ENCODE results near the gene DSG3.

The DSG3 gene, protein sequence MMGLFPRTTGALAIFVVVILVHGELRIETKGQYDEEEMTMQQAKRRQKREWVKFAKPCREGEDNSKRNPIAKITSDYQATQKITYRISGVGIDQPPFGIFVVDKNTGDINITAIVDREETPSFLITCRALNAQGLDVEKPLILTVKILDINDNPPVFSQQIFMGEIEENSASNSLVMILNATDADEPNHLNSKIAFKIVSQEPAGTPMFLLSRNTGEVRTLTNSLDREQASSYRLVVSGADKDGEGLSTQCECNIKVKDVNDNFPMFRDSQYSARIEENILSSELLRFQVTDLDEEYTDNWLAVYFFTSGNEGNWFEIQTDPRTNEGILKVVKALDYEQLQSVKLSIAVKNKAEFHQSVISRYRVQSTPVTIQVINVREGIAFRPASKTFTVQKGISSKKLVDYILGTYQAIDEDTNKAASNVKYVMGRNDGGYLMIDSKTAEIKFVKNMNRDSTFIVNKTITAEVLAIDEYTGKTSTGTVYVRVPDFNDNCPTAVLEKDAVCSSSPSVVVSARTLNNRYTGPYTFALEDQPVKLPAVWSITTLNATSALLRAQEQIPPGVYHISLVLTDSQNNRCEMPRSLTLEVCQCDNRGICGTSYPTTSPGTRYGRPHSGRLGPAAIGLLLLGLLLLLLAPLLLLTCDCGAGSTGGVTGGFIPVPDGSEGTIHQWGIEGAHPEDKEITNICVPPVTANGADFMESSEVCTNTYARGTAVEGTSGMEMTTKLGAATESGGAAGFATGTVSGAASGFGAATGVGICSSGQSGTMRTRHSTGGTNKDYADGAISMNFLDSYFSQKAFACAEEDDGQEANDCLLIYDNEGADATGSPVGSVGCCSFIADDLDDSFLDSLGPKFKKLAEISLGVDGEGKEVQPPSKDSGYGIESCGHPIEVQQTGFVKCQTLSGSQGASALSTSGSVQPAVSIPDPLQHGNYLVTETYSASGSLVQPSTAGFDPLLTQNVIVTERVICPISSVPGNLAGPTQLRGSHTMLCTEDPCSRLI

DNA sequence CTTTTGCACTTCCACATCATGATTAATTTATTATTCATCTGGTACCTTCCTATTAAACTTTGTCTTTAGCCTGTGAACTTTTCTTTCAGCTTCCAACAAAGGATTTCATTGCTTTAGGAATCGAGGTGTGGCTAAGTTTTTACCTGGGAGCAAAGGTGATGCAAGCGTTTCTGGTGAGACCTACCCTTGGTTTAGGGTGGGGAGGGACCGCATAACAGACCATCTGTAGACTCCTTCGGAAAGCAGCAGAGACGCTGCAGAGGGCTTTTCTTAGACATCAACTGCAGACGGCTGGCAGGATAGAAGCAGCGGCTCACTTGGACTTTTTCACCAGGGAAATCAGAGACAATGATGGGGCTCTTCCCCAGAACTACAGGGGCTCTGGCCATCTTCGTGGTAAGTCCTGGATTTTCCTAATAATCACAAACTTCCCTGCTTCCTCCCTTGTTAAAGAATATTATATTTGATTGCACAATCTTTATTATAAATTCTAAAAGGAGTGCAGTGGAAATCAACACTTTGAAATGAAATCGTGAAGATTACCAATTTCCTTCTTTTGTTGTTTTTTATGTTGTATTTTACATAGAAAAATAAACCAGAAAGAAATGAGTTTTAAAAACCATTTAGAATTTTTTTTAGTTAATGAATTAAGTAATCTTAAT lies at the start of gene DSG3:
DSG3 (plus strand) TSS at position 212 of the 662 bp plus-strand sequence; CDS start at position 349, 137 bp downstream.
- Mint-ChIP-seq H3K4me3 (no peak within 1 kb of the TSS), H3K9me3 (no peaks in the 10 kb centered on the region), H3K27me3 (no peaks in the 10 kb centered on the region), H3K27ac (no peak within 1 kb of the TSS), H3K4me1 (no peaks in the 10 kb centered on the region), H3K36me3 (no peaks in the 10 kb centered on the region)
- DNase-seq (ENCODE audit: low spot score in 2 of 2) = no peak
- ATAC-seq (ENCODE audit: low read depth) = no peak

DNA sequence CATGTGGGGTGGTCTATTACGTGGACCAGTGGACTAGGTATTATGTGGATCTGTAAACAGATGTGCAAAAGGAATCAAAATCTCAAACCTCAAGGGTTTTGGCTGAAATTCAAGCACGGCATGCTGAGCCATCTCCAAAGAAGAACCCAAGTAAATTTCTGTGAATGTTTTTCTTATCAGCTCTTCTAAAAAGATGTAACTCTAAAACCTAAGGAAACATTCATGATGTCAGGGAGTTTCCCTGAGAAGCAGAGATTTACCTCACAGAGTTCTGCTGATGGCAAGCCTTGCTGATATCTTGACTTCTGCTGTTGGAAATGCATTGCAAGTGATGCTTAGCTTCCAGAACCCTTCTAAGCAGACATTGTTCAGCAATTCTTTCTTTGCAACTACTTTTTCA lies 49.4 kb upstream of the DSG3 start:
- Mint-ChIP-seq H3K4me3 (no peak overlapping the region), H3K4me1 (no peaks in the 10 kb centered on the region), H3K27ac (no peak overlapping the region), H3K36me3 (no peaks in the 10 kb centered on the region), H3K9me3 (no peaks in the 10 kb centered on the region), H3K27me3 (no peaks in the 10 kb centered on the region)
- DNase-seq (ENCODE audit: low spot score in 2 of 2) = no peak
- ATAC-seq (ENCODE audit: low read depth) = no peak

DNA sequence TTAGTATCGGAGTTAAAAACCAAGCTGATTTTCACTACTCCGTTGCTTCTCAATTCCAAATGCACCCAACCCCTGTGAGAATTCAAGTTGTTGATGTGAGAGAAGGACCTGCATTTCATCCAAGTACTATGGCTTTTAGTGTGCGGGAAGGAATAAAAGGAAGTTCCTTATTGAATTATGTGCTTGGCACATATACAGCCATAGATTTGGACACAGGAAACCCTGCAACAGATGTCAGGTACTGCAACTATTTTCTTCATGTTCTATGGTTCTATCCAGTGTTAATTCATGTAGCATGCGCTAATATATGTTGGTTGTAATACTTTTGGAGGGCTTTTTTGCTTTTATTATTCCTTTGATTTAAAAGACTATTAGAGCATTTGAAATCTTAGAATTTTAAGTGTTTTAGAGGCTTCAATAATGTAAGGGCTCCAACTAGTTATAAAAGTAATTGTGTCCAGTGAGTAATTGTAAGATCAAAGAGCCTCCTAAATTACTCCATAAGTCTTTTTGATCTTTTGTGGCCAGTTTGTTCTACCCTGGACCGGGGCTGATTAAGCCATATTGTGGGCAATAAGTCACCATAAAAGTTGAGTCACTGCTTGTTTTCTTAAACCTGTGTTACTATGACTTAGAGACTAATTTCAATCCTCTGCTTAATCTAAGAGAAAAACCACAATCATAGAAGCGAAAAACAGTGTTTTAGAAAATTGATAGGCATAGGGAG lies 48.1 kb upstream of the DSG3 start:
- no peaks in the 10 kb centered on the region for H3K27me3 Mint-ChIP-seq
- H3K4me1 Mint-ChIP-seq = no peaks in the 10 kb centered on the region
- H3K4me3 Mint-ChIP-seq = no peak overlapping the region
- no peak for ATAC-seq (ENCODE audit: low read depth)
- H3K36me3 Mint-ChIP-seq = no peaks in the 10 kb centered on the region
- H3K9me3 Mint-ChIP-seq = no peaks in the 10 kb centered on the region
- no peak overlapping the region for H3K27ac Mint-ChIP-seq
- no peak for DNase-seq (ENCODE audit: low spot score in 2 of 2)

DNA sequence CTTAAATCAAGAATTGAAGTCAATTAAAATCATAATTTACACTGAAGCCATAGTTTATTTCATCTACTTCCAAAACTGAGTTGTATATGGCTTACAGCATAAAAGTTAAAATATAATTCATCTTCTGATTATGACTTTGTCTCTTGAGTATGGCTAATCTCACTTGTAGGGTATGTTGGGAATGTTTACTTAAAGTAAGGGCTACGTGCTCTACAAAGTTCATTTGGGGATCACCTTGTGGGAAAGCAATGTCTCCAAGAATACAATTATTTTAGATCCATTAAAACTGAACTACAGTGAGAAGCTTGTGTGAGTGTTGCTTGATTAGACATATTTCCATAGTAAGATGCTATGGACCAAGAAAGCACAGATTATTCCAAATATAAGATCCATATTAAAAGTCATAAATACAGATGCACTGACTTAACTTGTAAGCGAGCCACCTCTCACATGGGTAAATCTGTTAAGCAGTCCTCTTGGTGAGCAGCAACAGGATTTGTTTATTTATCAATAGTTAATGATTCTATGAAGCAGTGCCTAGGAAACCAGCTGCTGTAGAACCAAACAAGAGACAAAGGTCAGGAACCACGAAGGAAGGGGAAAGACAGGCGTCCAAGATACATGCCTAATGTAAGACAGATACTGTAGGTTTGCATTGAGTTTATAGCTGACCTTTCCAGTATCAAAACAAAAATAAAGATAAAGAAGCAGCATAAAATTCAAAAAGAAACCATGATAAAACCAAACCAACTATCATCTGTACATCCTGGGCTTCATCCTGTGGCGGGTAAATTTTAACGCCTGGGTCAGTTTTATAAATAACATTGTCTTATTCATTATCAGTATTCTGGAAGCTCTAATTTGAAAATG lies 46.1 kb upstream of the DSG3 start:
- no peaks in the 10 kb centered on the region for H3K27me3 Mint-ChIP-seq
- H3K36me3 Mint-ChIP-seq = no peaks in the 10 kb centered on the region
- no peaks in the 10 kb centered on the region for H3K4me1 Mint-ChIP-seq
- H3K27ac Mint-ChIP-seq = no peak overlapping the region
- H3K9me3 Mint-ChIP-seq = no peaks in the 10 kb centered on the region
- no peak for DNase-seq (ENCODE audit: low spot score in 2 of 2)
- no peak overlapping the region for H3K4me3 Mint-ChIP-seq
- no peak for ATAC-seq (ENCODE audit: low read depth)

DNA sequence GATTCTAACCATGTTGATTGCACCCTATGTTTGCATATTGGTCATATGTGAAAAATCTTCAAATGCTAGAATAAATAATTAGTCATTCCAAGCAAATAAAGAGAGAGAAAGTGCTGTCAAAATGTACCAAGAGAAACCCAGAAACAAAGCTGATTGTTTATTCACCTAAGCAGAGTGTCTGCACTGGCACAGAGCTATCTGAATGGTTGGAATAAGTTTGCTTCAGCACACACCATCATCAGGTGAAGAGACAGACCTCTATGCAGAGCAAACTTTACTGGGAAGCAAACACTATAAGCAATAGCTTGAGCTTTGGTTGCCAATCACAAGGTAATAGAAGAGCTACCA lies 45.5 kb upstream of the DSG3 start:
- Mint-ChIP-seq H3K9me3 (no peaks in the 10 kb centered on the region), H3K4me1 (no peaks in the 10 kb centered on the region), H3K36me3 (no peaks in the 10 kb centered on the region), H3K4me3 (no peak overlapping the region), H3K27ac (no peak overlapping the region), H3K27me3 (no peaks in the 10 kb centered on the region)
- ATAC-seq (ENCODE audit: low read depth) = no peak
- DNase-seq (ENCODE audit: low spot score in 2 of 2) = no peak

DNA sequence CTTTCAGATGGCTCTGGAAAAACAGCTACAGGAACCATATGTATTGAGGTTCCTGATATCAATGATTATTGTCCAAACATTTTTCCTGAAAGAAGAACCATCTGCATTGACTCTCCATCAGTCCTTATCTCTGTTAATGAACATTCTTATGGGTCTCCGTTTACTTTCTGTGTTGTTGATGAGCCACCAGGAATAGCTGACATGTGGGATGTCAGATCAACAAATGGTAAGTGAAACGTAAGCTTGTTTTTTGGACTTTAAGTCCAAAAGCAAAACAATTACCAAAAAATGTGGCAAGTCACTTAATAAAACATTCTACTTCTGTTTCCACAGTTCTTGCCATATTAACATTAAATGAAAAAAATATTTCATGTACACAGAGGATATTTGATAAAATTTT lies 44.1 kb upstream of the DSG3 start:
- Mint-ChIP-seq H3K27me3 (no peaks in the 10 kb centered on the region), H3K4me1 (no peaks in the 10 kb centered on the region), H3K4me3 (no peak overlapping the region), H3K27ac (no peak overlapping the region), H3K36me3 (no peaks in the 10 kb centered on the region), H3K9me3 (no peaks in the 10 kb centered on the region)
- ATAC-seq (ENCODE audit: low read depth) (no peak), DNase-seq (ENCODE audit: low spot score in 2 of 2) (no peak)

DNA sequence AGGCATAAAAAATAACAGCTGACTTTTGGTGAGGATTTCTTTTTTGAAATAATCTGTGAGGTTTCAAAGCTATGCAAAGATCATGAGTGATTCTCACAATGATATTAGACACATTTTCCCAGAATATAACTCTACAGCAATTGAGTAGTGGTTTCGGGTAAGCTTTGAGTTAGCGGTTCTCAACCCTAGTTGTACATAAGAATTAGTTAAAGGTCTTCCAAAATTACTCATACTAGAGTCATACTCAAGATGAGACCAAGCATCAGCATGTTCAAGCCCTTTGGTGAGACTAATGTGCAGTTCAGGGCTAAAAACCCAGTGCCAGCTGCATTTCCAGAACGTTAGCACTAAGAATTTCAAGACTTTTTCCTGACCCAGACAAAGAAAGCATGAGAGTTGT lies 39.9 kb upstream of the DSG3 start:
- Mint-ChIP-seq H3K27ac (no peak overlapping the region), H3K4me1 (no peaks in the 10 kb centered on the region), H3K9me3 (peaks cover 3% of the 10 kb centered on the region), H3K27me3 (no peaks in the 10 kb centered on the region), H3K36me3 (no peaks in the 10 kb centered on the region), H3K4me3 (no peak overlapping the region)
- ATAC-seq (ENCODE audit: low read depth) (no peak), DNase-seq (ENCODE audit: low spot score in 2 of 2) (no peak)

DNA sequence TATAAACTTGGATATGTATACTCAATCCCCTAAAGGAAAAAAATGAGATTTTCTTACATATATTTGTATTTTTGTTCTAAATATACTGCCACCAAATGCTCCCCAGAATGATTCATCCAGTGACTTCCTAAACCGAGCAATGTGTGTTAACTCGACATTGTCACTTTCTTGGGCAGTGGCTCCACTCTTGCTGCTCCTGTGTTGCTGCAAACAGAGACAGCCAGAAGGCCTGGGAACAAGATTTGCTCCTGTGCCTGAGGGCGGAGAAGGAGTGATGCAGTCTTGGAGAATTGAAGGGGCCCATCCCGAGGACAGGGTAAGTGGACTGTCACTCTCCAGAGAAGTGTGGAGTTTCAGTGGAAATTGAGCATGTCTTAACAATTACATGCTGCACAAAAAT lies 38.3 kb upstream of the DSG3 start:
- no peak overlapping the region for H3K4me3 Mint-ChIP-seq
- H3K27ac Mint-ChIP-seq = no peak overlapping the region
- no peaks in the 10 kb centered on the region for H3K27me3 Mint-ChIP-seq
- DNase-seq (ENCODE audit: low spot score in 2 of 2) (no peak), ATAC-seq (ENCODE audit: low read depth) (no peak)
- H3K36me3 Mint-ChIP-seq = no peaks in the 10 kb centered on the region
- peaks cover 3% of the 10 kb centered on the region for H3K9me3 Mint-ChIP-seq
- H3K4me1 Mint-ChIP-seq = no peaks in the 10 kb centered on the region

DNA sequence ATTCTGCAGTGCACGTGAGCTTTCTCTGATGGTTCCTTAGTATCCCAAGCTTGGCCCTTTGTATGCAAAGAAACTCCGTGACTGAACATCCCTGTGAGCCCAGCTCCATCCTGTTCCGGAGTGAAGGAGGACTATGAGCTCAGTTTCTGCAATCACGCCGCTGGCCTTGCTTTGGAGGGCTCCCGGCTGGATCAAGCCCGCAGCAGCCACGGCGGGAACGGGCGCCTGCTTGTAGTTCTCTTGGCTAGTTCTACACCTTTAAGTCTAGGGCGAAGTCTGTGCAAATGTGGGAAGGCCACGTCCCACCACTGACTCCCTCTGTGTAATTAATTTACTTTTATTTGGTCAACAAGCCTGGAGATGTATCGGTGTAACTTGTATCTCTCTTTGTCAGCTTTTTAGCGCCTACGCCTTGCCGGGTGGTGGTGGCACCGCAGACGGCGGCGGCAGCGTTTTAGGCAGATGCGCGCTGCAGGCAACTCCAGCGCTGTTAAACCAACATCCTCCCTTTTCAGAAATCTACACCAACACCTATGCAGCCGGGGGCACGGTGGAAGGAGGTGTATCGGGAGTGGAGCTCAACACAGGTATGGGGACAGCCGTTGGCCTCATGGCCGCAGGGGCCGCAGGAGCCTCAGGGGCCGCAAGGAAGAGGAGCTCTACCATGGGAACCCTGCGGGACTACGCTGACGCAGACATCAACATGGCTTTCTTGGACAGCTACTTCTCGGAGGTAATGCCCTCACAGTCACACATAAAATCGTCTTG lies 36.6 kb upstream of the DSG3 start:
- no peaks in the 10 kb centered on the region for H3K36me3 Mint-ChIP-seq

DNA sequence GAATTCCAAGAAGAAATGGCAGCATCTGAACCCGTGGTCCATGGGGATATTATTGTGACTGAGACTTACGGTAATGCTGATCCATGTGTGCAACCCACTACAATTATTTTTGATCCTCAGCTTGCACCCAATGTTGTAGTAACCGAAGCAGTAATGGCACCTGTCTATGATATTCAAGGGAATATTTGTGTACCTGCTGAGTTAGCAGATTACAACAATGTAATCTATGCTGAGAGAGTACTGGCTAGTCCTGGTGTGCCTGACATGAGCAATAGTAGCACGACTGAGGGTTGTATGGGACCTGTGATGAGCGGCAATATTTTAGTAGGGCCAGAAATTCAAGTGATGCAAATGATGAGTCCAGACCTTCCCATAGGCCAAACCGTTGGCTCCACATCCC lies 34.4 kb upstream of the DSG3 start:
- ATAC-seq (ENCODE audit: low read depth) (no peak), DNase-seq (ENCODE audit: low spot score in 2 of 2) (no peak)
- Mint-ChIP-seq H3K4me3 (no peak overlapping the region), H3K36me3 (no peaks in the 10 kb centered on the region), H3K4me1 (no peaks in the 10 kb centered on the region), H3K27ac (no peak overlapping the region), H3K9me3 (peaks cover 5% of the 10 kb centered on the region), H3K27me3 (no peaks in the 10 kb centered on the region)

More for the DNA sequence above, 36.6 kb upstream of the DSG3 start:
- peaks cover 3% of the 10 kb centered on the region for H3K9me3 Mint-ChIP-seq
- DNase-seq (ENCODE audit: low spot score in 2 of 2) (no peak), ATAC-seq (ENCODE audit: low read depth) (no peak)
- H3K27me3 Mint-ChIP-seq = no peaks in the 10 kb centered on the region
- no peaks in the 10 kb centered on the region for H3K4me1 Mint-ChIP-seq
- no peak overlapping the region for H3K27ac Mint-ChIP-seq
- no peak overlapping the region for H3K4me3 Mint-ChIP-seq

DNA sequence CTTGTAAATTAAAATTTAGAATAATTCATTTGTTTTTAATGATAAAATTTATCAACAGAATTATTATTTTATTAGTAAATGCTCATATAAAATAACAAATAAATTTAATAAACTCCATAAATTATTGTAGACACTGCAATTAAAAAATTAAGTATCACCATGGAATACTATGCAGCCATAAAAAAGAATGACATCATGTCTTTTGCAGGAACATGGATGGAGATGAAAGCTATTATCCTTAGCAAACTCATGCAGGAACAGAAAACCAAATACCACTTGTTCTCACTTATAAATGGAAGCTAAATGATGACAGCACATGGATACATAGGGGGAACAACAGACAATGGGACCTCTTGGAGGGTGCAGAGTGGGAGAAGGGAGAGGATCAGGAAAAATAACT lies 29.7 kb upstream of the DSG3 start:
- Mint-ChIP-seq H3K27me3 (no peaks in the 10 kb centered on the region), H3K36me3 (no peaks in the 10 kb centered on the region), H3K9me3 (peaks cover 3% of the 10 kb centered on the region), H3K27ac (no peak overlapping the region), H3K4me1 (no peaks in the 10 kb centered on the region), H3K4me3 (no peak overlapping the region)
- DNase-seq (ENCODE audit: low spot score in 2 of 2) (no peak), ATAC-seq (ENCODE audit: low read depth) (no peak)

DNA sequence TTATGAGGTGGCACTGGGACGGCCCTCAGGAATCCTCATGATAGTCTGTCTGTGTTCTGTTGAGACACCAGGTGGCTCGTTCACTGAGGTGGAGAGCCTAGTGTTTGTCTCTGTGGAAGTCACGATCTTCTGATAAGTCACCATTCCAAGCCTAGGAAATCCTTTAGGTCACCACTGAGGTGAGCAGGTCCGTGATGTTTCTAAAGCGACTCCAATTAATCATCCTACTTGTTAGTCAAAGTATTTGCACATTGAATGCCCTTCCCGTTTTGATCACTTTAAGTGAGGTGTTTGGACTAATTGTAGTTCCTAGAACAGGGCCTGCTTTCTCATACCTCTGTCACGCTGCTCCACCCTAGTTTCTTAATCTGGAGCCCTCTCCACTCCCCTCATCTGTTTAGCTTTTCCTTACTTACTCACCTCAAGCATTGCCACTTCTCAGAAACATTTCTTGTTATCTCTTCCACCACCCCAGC lies 28.0 kb upstream of the DSG3 start:
- H3K27me3 Mint-ChIP-seq = no peaks in the 10 kb centered on the region
- peaks cover 6% of the 10 kb centered on the region for H3K9me3 Mint-ChIP-seq
- no peaks in the 10 kb centered on the region for H3K36me3 Mint-ChIP-seq
- H3K4me1 Mint-ChIP-seq = no peaks in the 10 kb centered on the region
- no peak overlapping the region for H3K27ac Mint-ChIP-seq
- H3K4me3 Mint-ChIP-seq = no peak overlapping the region
- DNase-seq (ENCODE audit: low spot score in 2 of 2) = no peak
- no peak for ATAC-seq (ENCODE audit: low read depth)

All from memory B cell (primary cell).